Heart right ventricle (tissue), 16 donors: ENCODE data around the gene CBLC. TPM values are rescaled to one million over a fixed set of nuclear protein-coding genes. Genes with fewer than 3 reads are reported as not detected.

ENCODE experiments used
- ATAC-seq, 8 donors: fragments of 200-7000 bp; cut with Tn5 transposase; one replicate each; pipeline ENCODE4 v1.9.1; 2020; ENCODE audit warnings: mild to moderate bottlenecking in 8 of 8, moderate library complexity in 8 of 8, moderate number of reproducible peaks in 1 of 8
- DNase-seq, 2 donors: peaks; one replicate each; pipeline ENCODE4 v3.0.0-alpha.2; 2020
- H3K27ac ChIP-seq, 10 donors: fragments of 200-600 bp; sonication (generic) in 2 of 10; one replicate each; pipeline versions ENCODE4 v1.5.0 to v1.8.0; 2020 to 2022; ENCODE audit warnings: mild to moderate bottlenecking in 3 of 10
- H3K27me3 ChIP-seq, 7 donors: fragments of 200-600 bp; one replicate each; pipeline ENCODE4 v1.8.0; 2021 to 2022; ENCODE audit warnings: mild to moderate bottlenecking in 2 of 7
- H3K36me3 ChIP-seq, 9 donors: fragments of 200-600 bp; sonication (generic) in 1 of 9; one replicate each; pipeline versions ENCODE4 v1.5.0 to v1.8.0; 2020 to 2022; ENCODE audit warnings: mild to moderate bottlenecking in 2 of 9
- H3K4me1 ChIP-seq, 9 donors: fragments of 200-600 bp; sonication (generic) in 1 of 9; one replicate each; pipeline versions ENCODE4 v1.5.0 to v1.8.0; 2020 to 2022; ENCODE audit warnings: mild to moderate bottlenecking in 4 of 9
- H3K4me3 ChIP-seq, 10 donors: fragments of 200-600 bp; sonication (generic) in 2 of 10; one replicate each; pipeline versions ENCODE4 v1.5.0 to v1.8.0; 2020 to 2022; ENCODE audit warnings: mild to moderate bottlenecking in 7 of 10, moderate library complexity in 2 of 10
- H3K9me3 ChIP-seq, 11 donors: fragments of 200-600 bp in 10 of 11; sonication (generic) in 2 of 11; one replicate each; pipeline versions ENCODE4 v1.5.0 to v1.8.0; 2013 to 2022; ENCODE audit warnings: mild to moderate bottlenecking in 2 of 11, control low read depth in 1 of 11, moderate library complexity in 1 of 11
- CTCF ChIP-seq, 9 donors: fragments of 200-600 bp; sonication (generic) in 2 of 9; IDR thresholded peaks; one replicate each; pipeline versions ENCODE4 v1.5.0 to v1.8.0; 2021 to 2022; ENCODE audit warnings: antibody characterized with exemption in 9 of 9, mild to moderate bottlenecking in 5 of 9, moderate library complexity in 1 of 9
- WGBS, 2 donors: extraction: QIAGEN DNeasy Blood & Tissue Kit; methylation state at CpG; one replicate each; pipeline ENCODE4 v1.1.7; 2013; ENCODE audit warnings: inconsistent platforms in 1 of 2; 5-methylcytosine and 5-hydroxymethylcytosine counted together
- intact Hi-C, 10 donors: fragments of 100-400 bp; cut with DNase I; formaldehyde crosslinking; loops; one replicate each; pipeline versions ENCODE4 v1.11.1 to v1.14.2; 2022
- polyA plus RNA-seq, 2 donors: library from polyadenylated mRNA; stranded (reverse); fragments of 200-250 nt; gene quantifications; one replicate each; pipeline ENCODE4 v1.2.3, GENCODE V29; 2013
- total RNA-seq, 10 donors: library from RNA; stranded (reverse); fragmentation: NEBNext Ultra II Directional in 3 of 10; extraction: Animal tissue kit (Norgen Biotek cat#: 25700) in 3 of 10; gene quantifications; one replicate each; pipeline versions ENCODE4 v1.2.1 to v1.2.4, GENCODE V29; 2021 to 2023
- donor health status: Arrhythmogenic right ventricular cardiomyopathy.
- donor health status: ischemic (EF 13 %, LVEDD 7.1; RV severe dilation, severe dysfunction).
- donor health status: healthy with polysubstance abuse.
- donor health status: DM: no; HTN: yes; CAD: no.
- donor health status: DM: no; HTN: no; CAD: no.
- donor health status: ischemic (EF 25% LVEDD 6.9; RV normal size, moderate dysfunction).
- donor health status: ischemic (EF 25% LVEDD 5.7; RV mildly dilated, moderate dysfunction).
- donor health status: healthy.
- donor health status: DM: yes; HTN: yes; CAD: no.
- donor health status: Ischemic cardiomyopathy.
- donor health status: ischemic (EF 35%, LVEDD 5.7; RV mildly dilated, moderate dysfunction).
- donor health status: nonischemic (EF 11% LVEDD 7.7; RV severe dilation, severe dysfunction).
- donor health status: DM: yes; HTN: yes; CAD: no.
- donor health status: PGD.
- donor health status: ischemic (EF 29% LVEDD 5.4; RV normal size, mild dysfunction).
- donor health status: nonischemic (EF 23%, LVEDD 6.1; RV moderate dilation, normal function).

Gene CBLC
- total and polyA plus RNA-seq, 12 donors = 0.38 TPM; not detected in 11

GRCh38 chr19:44795398-44795987 lies 17.8 kb downstream of the CBLC start:
- Histone ChIP-seq H3K27ac (peak overlapping the region in 2 of 10 donors; percentile 85 to 91), H3K4me1 (peaks cover 0 to 22% (median 17%) of the 10 kb centered on the region in 9 donors), H3K9me3 (no peaks in the 10 kb centered on the region), H3K27me3 (no peaks in the 10 kb centered on the region), H3K4me3 (no peak overlapping the region), H3K36me3 (no peaks in the 10 kb centered on the region)
- DNase-seq (no peak), ATAC-seq (no peak)
- 81 to 87% methylated on average over 13 of the region's 13 CpGs for WGBS, 2 donors
- intact Hi-C loops = loop anchor here in 1 of 10 donors (5.0 kb wide), 1 partner anchor 47 kb away; no protein-coding TSS in a partner anchor
- no peak for TF ChIP-seq CTCF (IDR thresholded peaks at IDR 0.05)

- Histone ChIP-seq H3K36me3 (no peaks in the 10 kb centered on the region), H3K4me1 (peaks cover 0 to 22% (median 17%) of the 10 kb centered on the region in 9 donors), H3K9me3 (no peaks in the 10 kb centered on the region), H3K4me3 (peak overlapping the region in 1 of 10 donors; percentile 28), H3K27ac (peak overlapping the region; percentile 60 to 93 (median 84)), H3K27me3 (no peaks in the 10 kb centered on the region)
- 15% methylated on average over 12 of the region's 12 CpGs for WGBS, 2 donors
- intact Hi-C loops = loop anchor here in 2 of 10 donors (1.0 to 5.0 kb wide), 2 partner anchors 46 to 49 kb away; no protein-coding TSS in a partner anchor
- ATAC-seq (peak; percentile 72 to 92 (median 80)), DNase-seq (peak; percentile 62 to 82)
- TF ChIP-seq CTCF (IDR thresholded peaks at IDR 0.05) = no peak
Observed at GRCh38 chr19:44796701-44797115, 19.0 kb downstream of the CBLC start.

GRCh38 chr19:44799627-44800346 lies 22.1 kb downstream of the CBLC start:
- DNase-seq (no peak), ATAC-seq (peak in 3 of 8 donors; percentile 5 to 23 (median 16))
- 71 to 73% methylated on average over 10 of the region's 10 CpGs for WGBS, 2 donors
- no peak overlapping the region for H3K27ac ChIP-seq
- no peaks in the 10 kb centered on the region for H3K27me3 ChIP-seq
- H3K36me3 ChIP-seq = no peaks in the 10 kb centered on the region
- no peaks in the 10 kb centered on the region for H3K9me3 ChIP-seq
- TF ChIP-seq CTCF (IDR thresholded peaks at IDR 0.05) = no peak
- intact Hi-C loops = loop anchor here in 9 of 10 donors (1.0 to 5.0 kb wide), 5 partner anchors 15 to 46 kb away; no protein-coding TSS in a partner anchor
- H3K4me3 ChIP-seq = no peak overlapping the region
- H3K4me1 ChIP-seq = peaks cover 0 to 27% (median 17%) of the 10 kb centered on the region in 9 donors

- DNase-seq = peak; percentile 87 to 90
- 3 to 5% methylated on average over 2 to 3 of the region's 3 CpGs for WGBS, 2 donors
- Histone ChIP-seq H3K27ac (no peak overlapping the region), H3K4me1 (peaks cover 0 to 27% (median 17%) of the 10 kb centered on the region in 9 donors), H3K9me3 (no peaks in the 10 kb centered on the region), H3K4me3 (no peak overlapping the region), H3K36me3 (no peaks in the 10 kb centered on the region), H3K27me3 (no peaks in the 10 kb centered on the region)
- ATAC-seq = peak; percentile 89 to 94 (median 91)
- peak; percentile 88 to 95 (median 91) for TF ChIP-seq CTCF (IDR thresholded peaks at IDR 0.05)
- intact Hi-C loops = loop anchor here in 6 of 10 donors (1.0 to 2.0 kb wide), 3 partner anchors 44 to 45 kb away; no protein-coding TSS in a partner anchor
Observed at GRCh38 chr19:44800461-44800860, 22.8 kb downstream of the CBLC start.
